GM12873 (cell line): ENCODE results near the gene IFNGR1.

Experiments
- CTCF ChIP-seq: IDR thresholded peaks from 2 replicates; pipeline ENCODE4 v1.5.1; 2012; ENCODE audit warnings: low read depth, mild to moderate bottlenecking, moderate library complexity, low read length, control low read depth; ENCODE audit not compliant: insufficient read depth; ENCODE audit errors: missing control alignments

IFNGR1 gene

GRCh38 chr6:137192821-137193220, 26.4 kb downstream of the IFNGR1 start:
- TF ChIP-seq CTCF = no peak

GRCh38 chr6:137191670-137192069, 27.5 kb downstream of the IFNGR1 start:
- TF ChIP-seq CTCF = no peak

- no peak for TF ChIP-seq CTCF
Observed at GRCh38 chr6:137191236-137191635, 27.9 kb downstream of the IFNGR1 start.

GRCh38 chr6:137190583-137191094, 28.5 kb downstream of the IFNGR1 start:
- no peak for TF ChIP-seq CTCF

- no peak for TF ChIP-seq CTCF
Observed at GRCh38 chr6:137188855-137189254, 30.3 kb downstream of the IFNGR1 start.

- TF ChIP-seq CTCF = no peak
Observed at GRCh38 chr6:137185290-137185689, 33.9 kb downstream of the IFNGR1 start.

GRCh38 chr6:137182654-137183073, 36.5 kb downstream of the IFNGR1 start:
- no peak for TF ChIP-seq CTCF
